HG02885 (cell line): ENCODE results near the gene STXBP6.
"Not testable (repeated sequence)": the region's sequence is repeated elsewhere in the genome, so short reads cannot be mapped to it uniquely, and the experiment has no call there.

Source experiments
- ATAC-seq: cut with Tn5 transposase; IDR thresholded peaks from one replicate; pipeline ENCODE4 v1.9.1; 2021; ENCODE audit warnings: mild to moderate bottlenecking; ENCODE audit not compliant: unreplicated experiment, poor library complexity

Gene STXBP6

GRCh38 chr14:24815543-24815942 is 234.4 kb downstream of the STXBP6 start:
- no peak for ATAC-seq

GRCh38 chr14:24814944-24815343 is 235.0 kb downstream of the STXBP6 start:
- ATAC-seq: no peak

GRCh38 chr14:24814346-24814745 is 235.6 kb downstream of the STXBP6 start:
- ATAC-seq: no peak

GRCh38 chr14:24813819-24814259 is 236.1 kb downstream of the STXBP6 start:
- no peak for ATAC-seq

GRCh38 chr14:24813089-24813815 is 236.7 kb downstream of the STXBP6 start:
- no peak for ATAC-seq

- ATAC-seq: no peak
Observed at GRCh38 chr14:24809135-24809534, 240.8 kb downstream of the STXBP6 start.

GRCh38 chr14:24808412-24808811 is 241.5 kb downstream of the STXBP6 start:
- no peak for ATAC-seq

- peak; percentile 75 for ATAC-seq
Observed at GRCh38 chr14:24806061-24806678, 243.8 kb downstream of the STXBP6 start.

- no peak for ATAC-seq
Observed at GRCh38 chr14:24804552-24805212, 245.3 kb downstream of the STXBP6 start.

GRCh38 chr14:24803933-24804494 is 245.9 kb downstream of the STXBP6 start:
- ATAC-seq: no peak

- ATAC-seq: not testable (repeated sequence)
Observed at GRCh38 chr14:24803426-24803825, 246.5 kb downstream of the STXBP6 start.

GRCh38 chr14:24802236-24802635 is 247.7 kb downstream of the STXBP6 start:
- ATAC-seq: no peak

GRCh38 chr14:24801024-24801423 is 248.9 kb downstream of the STXBP6 start:
- ATAC-seq: no peak

- ATAC-seq: peak; percentile 61
Observed at GRCh38 chr14:24798911-24799462, 251.0 kb downstream of the STXBP6 start.

- no peak for ATAC-seq
Observed at GRCh38 chr14:24795406-24795805, 254.5 kb downstream of the STXBP6 start.

- no peak for ATAC-seq
Observed at GRCh38 chr14:24794644-24795305, 255.2 kb downstream of the STXBP6 start.

GRCh38 chr14:24790196-24790595 is 259.8 kb downstream of the STXBP6 start:
- no peak for ATAC-seq

GRCh38 chr14:24789378-24789884 is 260.5 kb downstream of the STXBP6 start:
- ATAC-seq: no peak

- no peak for ATAC-seq
Observed at GRCh38 chr14:24785698-24786097, 264.2 kb downstream of the STXBP6 start.

- no peak for ATAC-seq
Observed at GRCh38 chr14:24784981-24785380, 265.0 kb downstream of the STXBP6 start.
